Lower leg skin (tissue), 4 donors: ENCODE measurements around the gene FCGR2B. TPM values are rescaled to one million over a fixed set of nuclear protein-coding genes. Genes with fewer than 3 reads are reported as not detected.
"Not testable (repeated sequence)": the region's sequence is repeated elsewhere in the genome, so short reads cannot be mapped to it uniquely, and the experiment has no call there.

Source experiments
- DNase-seq, 2 donors: peaks; one replicate each; pipeline ENCODE4 v3.0.0-alpha.2; 2019; ENCODE audit warnings: low spot score in 2 of 2
- H3K4me3 ChIP-seq: fragments of 200-600 bp; sonication (generic); 2 replicates; pipeline ENCODE4 v1.5.1; 2017; ENCODE audit warnings: mild to moderate bottlenecking, low read depth; ENCODE audit not compliant: poor library complexity, severe bottlenecking
- POLR2A ChIP-seq, 2 donors: fragments of 450-650 bp; IDR thresholded peaks; one replicate each; pipeline ENCODE4 v1.6.1; 2016 to 2017; ENCODE audit warnings: antibody characterized with exemption in 2 of 2, mild to moderate bottlenecking in 1 of 2, moderate library complexity in 1 of 2
- WGBS, 2 donors: methylation state at CpG; one replicate each; pipeline ENCODE4 v1.1.5; 2018; 5-methylcytosine and 5-hydroxymethylcytosine counted together
- intact Hi-C: fragments of 100-400 bp; cut with DNase I; formaldehyde crosslinking; loops from one replicate; pipeline ENCODE4 v1.15.0; 2023; ENCODE audit warnings: low total_unique reads
- total RNA-seq, 4 donors: library from RNA; depleted of rRNA; stranded (reverse); fragments of >200 nt; gene quantifications; one replicate each; pipeline ENCODE4 v1.1.0, GENCODE V29; 2016
- TF ChIP-seq, protein P1 (sequence below), 3 donors: fragments of 450-650 bp; IDR thresholded peaks; one replicate each; pipeline ENCODE4 v1.5.1; 2016; ENCODE audit warnings: antibody characterized with exemption in 3 of 3, mild to moderate bottlenecking in 3 of 3, moderate library complexity in 2 of 3

Gene FCGR2B
- total RNA-seq, 4 donors from 2014 or later, result 6.0 to 10.0 (median 8.3) TPM

DNA sequence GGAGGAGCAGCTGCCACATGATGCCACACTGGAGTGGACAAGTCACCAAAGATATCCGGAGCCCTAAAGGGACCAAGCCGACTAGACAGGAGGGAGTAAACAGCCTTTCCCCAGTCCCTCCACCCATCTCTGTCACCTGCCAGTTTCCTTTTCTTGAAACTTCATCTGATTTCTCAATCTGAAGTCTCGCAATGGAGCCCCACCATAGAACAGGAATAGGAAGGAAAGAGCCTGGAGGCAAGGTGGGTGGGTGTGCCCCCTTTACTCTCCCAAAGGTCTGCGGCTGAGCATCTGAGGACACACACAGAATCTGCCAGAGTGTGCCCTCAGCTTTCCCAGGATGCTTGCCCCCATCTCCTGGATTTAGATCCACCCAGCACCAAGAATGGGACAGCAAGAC is 31.9 kb upstream of the FCGR2B start, which contains the start of gene FCGR3B:
Gene FCGR3B (minus strand): TSS at position 101 of the 400 bp plus-strand sequence. CDS start 82 bp downstream, at position 19.
- intact Hi-C loops, result no loop called here
- WGBS, 2 donors, result 92% methylated on average over 4 of the region's 4 CpGs
- no peak for DNase-seq
- TF ChIP-seq, protein P1, sequence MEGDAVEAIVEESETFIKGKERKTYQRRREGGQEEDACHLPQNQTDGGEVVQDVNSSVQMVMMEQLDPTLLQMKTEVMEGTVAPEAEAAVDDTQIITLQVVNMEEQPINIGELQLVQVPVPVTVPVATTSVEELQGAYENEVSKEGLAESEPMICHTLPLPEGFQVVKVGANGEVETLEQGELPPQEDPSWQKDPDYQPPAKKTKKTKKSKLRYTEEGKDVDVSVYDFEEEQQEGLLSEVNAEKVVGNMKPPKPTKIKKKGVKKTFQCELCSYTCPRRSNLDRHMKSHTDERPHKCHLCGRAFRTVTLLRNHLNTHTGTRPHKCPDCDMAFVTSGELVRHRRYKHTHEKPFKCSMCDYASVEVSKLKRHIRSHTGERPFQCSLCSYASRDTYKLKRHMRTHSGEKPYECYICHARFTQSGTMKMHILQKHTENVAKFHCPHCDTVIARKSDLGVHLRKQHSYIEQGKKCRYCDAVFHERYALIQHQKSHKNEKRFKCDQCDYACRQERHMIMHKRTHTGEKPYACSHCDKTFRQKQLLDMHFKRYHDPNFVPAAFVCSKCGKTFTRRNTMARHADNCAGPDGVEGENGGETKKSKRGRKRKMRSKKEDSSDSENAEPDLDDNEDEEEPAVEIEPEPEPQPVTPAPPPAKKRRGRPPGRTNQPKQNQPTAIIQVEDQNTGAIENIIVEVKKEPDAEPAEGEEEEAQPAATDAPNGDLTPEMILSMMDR (IDR thresholded peaks at IDR 0.05), result no peak
- TF ChIP-seq POLR2A (IDR thresholded peaks at IDR 0.05), result no peak
- H3K4me3 ChIP-seq, result no peak within 1 kb of the TSS

DNA sequence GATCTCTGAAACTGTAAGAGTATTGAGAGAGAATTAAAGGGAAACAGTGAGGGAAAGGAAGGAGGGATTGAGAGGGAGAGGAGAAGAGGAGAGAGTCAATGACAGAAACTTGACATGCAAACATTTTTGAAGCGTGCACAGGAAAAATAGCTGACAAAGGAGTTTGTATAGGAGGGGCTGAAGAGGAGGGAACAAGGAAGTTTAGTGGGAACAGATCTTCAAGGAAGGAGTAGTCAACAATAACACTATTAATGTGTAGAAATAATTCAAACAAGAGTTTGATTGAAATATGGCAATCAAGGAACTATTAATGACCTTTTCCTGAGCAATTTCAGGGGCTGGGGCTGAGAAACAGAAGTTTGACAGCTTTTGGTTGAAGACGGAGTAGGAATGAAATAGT is 27.9 kb upstream of the FCGR2B start:
- DNase-seq, intact Hi-C loops, H3K4me3 ChIP-seq: not testable (repeated sequence)
- WGBS, 2 donors, result 57 to 72% methylated on average over 2 of the region's 2 CpGs

DNA sequence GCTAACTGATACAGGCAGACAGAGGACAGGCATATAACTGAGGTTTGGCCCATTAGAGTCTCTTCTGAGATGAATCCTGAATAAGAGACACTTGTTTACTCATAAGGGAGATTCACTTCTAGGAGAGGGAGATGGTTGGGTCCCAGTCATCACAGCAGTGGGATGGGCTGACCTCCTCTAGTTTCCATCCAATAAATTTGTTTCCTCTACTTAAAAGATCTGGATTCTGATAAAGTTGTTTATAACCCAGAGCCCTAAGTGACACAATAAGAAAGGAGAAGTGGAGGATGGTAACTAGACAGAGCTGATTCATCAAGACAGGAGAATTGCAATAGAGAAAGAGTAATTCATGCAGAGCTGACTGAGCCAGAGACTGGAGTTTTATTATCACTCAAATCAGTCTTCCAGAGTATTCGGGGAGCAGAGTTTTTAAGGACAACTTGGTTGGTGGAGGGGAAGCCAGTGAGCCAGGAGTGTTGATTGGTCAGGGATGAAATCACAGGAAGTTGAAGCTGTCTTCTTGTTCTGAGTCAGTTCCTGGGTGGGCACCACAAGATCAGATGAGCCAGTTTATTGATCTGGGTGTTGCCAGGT is 26.7 kb upstream of the FCGR2B start:
- 60% methylated on average over 1 of the region's 1 CpG; no CpG with 5 or more reads in 1 of the 2 donors for WGBS, 2 donors
- H3K4me3 ChIP-seq, DNase-seq, intact Hi-C loops: not testable (repeated sequence)

DNA sequence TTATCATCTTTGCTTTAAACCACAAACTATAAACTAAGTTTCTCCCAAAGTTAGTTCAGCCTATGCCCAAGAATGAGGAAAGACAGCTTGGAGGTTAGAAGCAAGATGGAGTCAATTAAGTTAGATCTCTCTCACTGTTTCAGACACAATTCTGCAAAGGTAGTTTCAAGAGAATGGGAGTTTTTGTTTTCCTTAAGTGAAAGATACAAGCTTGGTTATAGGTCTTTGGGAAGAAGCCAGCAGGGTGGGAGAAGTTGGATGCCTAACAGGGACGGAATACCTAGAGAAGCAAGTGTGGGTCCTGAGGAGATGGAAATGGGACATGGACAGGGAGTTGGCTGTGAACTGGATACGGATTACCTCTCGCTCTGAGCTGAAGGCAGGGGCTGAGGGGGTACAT is 26.0 kb upstream of the FCGR2B start:
- H3K4me3 ChIP-seq, intact Hi-C loops, DNase-seq: not testable (repeated sequence)
- WGBS, 2 donors, result 88 to 96% methylated on average over 3 of the region's 3 CpGs

DNA sequence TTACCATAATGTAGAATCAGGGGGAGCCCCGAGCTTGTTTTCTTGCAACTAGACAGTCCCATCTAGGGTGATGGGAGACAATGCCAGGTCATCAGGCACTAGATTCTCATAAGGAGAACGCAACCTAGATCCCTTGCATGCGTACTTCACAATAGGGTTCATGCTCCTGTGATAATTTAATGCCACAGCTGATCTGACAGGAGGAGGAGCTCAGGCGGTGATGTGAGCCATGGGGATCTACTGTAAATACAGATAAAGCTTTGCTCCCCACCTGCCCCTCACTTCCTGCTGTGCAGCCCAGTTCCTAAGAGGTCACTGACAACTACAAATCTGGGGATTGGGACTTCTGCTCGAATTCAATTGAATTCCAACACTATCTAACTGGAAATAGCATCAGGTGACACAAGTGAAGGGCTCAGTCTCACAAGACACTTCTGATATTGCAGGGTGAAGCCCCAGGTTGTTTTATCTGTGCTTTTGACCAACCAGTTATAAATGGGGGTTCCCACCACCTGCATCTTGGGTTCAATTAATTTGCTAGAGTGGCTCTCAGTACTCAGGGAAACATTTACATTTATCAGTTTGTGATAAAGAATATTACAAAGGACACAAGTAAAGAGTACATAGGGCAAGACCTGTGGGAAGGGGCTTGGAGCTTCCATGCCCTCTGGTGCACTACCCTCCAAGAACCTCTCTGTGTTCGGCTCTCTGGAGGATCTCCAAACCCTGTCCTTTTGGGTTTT is 24.5 kb upstream of the FCGR2B start:
- DNase-seq, H3K4me3 ChIP-seq, intact Hi-C loops: not testable (repeated sequence)
- 67% methylated on average over 1 of the region's 6 CpGs; no CpG with 5 or more reads in 1 of the 2 donors for WGBS, 2 donors

DNA sequence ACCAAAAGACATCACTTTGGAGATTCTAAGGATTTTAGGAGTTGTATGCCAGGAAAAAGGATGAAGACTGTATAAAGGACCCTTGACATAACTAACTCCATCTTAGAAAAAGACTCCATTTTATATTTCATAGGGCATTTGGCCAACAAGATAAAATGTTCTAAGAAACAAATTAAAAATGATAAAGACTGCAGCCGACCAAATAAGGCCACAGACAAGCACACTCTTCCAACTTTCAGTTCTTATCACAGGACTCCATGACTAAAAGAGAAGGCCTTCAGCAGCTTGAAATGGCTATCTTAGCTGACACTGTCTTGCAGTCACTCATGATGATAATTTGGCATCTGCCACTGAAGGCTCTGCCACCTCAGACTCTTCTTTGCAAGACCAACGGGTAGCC is 23.7 kb upstream of the FCGR2B start:
- H3K4me3 ChIP-seq, DNase-seq, intact Hi-C loops: not testable (repeated sequence)
- 56 to 75% methylated on average over 2 of the region's 2 CpGs for WGBS, 2 donors

DNA sequence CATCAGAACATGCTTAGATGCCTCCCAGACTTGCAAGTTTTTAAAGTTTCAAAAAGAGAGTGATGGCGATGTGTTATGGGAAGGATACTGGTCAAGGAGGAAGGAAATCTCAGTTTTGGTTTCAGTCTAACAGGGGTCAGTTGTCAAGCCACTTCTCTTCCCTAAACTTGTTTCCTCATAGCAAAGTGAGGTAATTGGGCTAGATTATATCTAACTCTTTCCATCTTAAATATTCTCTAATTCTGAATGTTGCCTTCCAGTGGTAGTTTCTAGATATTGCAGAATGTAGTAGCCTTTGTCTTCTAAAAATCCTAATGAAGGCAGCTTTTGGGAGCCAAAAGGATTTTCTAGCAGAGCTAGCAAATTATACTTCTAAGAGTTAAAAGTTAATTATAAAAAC is 20.2 kb upstream of the FCGR2B start:
- H3K4me3 ChIP-seq, intact Hi-C loops, DNase-seq: not testable (repeated sequence)
- WGBS, 2 donors, result 68 to 79% methylated on average over 1 of the region's 1 CpG

DNA sequence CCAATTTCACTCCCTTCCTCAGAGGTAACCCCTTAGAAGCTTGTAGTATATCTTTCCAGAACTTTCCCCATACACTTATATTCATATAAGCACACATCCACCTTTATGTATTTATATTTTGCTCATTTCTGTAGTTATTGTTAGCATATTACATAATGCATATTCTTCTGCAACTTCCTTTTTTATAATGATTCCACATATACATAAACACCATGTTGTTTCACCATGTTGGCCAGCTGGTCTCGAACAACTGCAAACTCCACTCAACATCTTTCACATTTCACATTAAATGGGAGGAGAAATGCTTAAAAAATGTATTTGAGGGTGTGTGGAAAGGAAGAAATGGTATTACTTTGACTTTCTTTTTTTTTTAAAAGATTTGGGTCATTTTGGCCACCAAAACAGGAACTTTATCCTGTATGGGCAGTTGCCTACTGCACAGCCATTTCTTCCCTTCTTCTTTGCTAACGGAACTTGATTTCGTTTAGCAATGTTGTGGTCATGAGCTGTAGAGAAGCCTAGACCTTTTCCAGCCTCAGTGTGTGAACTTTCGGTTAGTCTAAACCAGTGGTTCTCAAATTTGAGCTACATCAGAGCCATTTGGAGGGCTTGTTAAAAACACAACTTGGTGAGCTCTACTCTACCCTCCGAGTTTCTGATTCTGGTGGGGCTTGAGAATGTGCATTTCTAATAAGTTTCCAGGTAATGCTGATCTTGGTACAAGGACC is 19.3 kb upstream of the FCGR2B start:
- DNase-seq, H3K4me3 ChIP-seq, intact Hi-C loops: not testable (repeated sequence)
- 87 to 88% methylated on average over 4 to 5 of the region's 5 CpGs for WGBS, 2 donors

DNA sequence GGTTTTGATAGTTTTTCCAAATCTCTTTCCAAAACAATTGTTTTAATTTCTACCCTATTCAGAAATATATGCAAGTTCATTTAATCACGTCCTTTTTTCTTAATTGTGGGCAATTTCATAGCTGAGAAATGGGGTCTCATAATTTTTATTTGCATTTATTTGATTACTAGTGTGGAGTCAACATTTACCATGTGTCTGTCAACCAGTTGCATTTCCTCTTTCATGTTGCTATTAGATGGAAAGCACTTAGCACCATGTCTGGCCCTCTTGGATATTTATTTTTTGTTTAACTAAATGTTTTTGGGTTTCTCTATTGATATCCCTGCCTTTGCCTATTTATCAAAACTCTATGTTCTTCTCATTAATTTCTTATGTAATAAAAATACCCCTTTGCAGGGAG is 18.1 kb upstream of the FCGR2B start:
- intact Hi-C loops, H3K4me3 ChIP-seq, DNase-seq: not testable (repeated sequence)
- WGBS, 2 donors, result 38 to 62% methylated on average over 1 of the region's 1 CpG

DNA sequence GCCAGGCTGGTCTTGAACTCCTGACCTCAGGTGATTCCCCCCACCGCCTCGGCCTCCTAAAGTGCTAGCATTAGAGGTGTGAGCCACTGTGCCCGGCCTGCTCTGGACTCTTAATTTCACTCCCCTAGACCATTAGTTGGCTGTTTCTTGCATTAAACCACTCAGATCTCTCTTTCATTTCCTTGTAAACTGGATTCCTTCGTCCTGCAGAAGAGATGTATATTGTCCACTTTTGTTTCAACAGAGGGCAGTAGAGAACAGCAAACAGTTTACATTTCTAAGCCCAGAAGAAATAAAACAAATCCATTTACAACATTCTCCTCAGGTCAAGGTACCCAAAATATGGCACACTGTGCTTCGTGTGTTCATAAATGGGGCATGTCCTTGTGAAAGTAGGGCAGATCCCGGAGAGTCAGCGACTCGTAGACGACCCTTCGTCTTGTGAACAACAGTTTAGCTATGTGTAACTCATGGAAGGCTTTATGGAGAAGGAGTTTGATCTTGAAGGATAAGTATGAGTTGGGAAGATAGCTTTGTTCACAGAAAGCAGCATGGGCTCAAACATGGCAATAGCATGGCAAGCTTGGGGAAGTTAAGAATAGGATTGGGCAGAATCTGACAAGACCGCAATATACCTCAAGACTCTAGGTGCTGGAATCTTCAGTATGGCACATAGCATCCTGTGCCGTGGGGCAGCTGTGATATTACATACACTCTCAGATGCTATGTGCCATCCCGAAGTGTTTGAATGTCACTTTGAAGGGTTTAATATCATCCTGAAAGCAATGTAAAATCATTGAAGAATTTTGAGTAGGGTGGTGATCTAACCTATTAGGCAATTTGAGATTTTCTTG is 15.2 kb upstream of the FCGR2B start:
- H3K4me3 ChIP-seq, intact Hi-C loops, DNase-seq: not testable (repeated sequence)
- whole genome bisulfite sequencing, 2 donors, result 58 to 66% methylated on average over 11 of the region's 13 CpGs

DNA sequence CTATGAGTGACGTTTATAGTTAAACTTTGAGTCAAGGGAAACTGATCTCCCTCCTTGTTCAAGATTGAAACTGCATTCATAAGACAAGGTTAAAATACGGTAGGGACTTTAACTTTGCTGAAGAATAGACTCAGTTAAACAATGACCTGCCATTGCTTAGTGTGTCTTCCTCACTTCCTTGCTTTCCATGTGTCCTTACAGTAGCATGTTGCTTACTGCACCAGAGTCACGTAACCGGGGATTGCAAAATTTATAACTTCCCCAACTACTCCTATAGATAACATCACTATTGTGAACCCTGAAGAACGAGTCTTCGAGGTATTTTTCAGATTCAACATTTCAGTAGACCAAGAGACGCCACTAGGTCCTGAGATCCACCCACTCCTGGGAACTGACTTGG is 9.4 kb upstream of the FCGR2B start:
- 67 to 71% methylated on average over 2 of the region's 7 CpGs for WGBS, 2 donors
- H3K4me3 ChIP-seq, intact Hi-C loops, DNase-seq: not testable (repeated sequence)

DNA sequence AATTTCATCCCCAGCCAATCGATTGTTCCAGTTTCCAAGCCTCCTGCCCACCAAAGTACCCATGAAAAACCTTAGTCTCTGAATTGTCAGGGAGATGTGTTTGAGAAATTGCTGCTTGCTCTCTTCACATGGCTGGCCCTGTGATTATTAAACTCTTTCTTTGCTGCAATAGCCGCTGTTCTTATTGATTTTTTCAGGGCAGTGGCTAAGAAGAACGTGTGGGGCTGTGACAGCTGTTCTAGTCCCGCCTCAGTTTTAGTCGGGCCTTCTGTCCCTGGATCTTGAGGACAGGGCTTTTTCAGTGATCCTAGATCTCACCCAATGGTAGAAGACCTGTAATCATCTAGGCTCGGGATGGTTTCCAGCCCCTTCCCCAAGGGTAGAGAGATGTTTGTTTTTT is 9.0 kb upstream of the FCGR2B start:
- intact Hi-C loops, DNase-seq, H3K4me3 ChIP-seq: not testable (repeated sequence)
- WGBS, 2 donors, result 67 to 69% methylated on average over 5 to 6 of the region's 6 CpGs

DNA sequence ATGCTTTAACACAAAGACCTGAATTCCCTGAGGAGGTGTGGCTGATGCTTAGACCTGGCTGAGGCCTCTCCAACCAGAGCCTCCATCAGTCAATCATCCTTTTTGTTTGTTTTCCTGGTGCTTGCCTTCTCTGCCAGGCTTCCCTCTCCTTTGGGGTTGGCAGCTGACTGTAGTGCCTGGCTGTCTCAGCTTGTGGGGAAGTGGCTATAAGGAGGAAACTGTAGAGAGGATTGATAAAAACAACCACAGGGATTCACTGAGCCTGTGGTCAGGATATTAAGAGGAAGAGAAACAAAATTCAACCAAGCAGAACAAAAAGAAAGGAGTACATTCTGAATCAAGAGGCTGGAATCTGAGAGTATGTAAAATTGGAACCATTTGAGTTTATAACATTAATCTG is 4.4 kb upstream of the FCGR2B start:
- H3K4me3 ChIP-seq, intact Hi-C loops, DNase-seq: not testable (repeated sequence)
